GM18526 (cell line): ENCODE data around the gene PPP1R17.

ENCODE experiments used
- POLR2A ChIP-seq: IDR thresholded peaks from 3 replicates; pipeline ENCODE4 v1.6.1; 2011; ENCODE audit not compliant: insufficient read length; ENCODE audit errors: extremely low read depth

PPP1R17 gene

GRCh38 chr7:31688372-31688771 is 1.4 kb downstream of the PPP1R17 start:
- no peak for TF ChIP-seq POLR2A

DNA sequence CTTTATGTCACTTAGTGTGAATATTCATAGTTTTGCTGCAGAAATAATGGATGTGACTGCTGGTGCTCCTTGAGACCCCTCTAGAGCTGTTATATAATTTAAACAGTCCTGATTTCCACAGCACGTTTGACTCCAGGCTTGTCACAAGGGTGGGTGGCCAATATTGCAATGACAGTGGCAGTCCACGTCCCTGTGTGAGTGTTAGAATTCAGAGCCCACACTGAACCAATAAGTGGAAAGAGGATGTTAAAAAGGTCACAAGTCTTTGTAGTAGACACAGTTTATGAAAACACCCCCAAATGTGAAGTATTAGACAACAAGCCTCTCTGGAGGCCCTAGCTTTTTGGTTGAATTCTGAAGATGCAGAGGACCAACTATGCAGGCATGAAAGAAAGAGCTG is 2.0 kb downstream of the PPP1R17 start:
- no peak for TF ChIP-seq POLR2A

DNA sequence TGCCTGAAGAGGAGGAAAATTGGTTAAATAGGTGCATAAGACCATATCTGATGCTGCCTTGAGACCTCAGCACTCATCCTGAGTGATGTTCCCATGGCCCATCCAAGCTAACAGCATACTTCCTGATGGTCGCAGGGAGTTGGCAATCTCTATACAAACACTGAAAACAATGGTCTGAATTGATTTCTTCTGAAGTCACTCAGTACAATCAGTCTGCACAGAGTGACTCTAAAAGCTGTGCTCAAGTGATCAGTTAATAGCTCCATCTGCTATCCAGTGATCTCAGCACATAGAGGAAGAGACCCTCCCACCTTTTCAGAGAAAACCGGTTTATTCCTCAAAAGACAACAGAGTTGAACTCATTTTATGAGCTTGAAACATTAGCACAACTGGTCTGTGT is 3.9 kb downstream of the PPP1R17 start:
- TF ChIP-seq POLR2A = no peak

- TF ChIP-seq POLR2A = no peak
These were observed 5.4 kb downstream of the PPP1R17 start for GRCh38 chr7:31692451-31692850.

DNA sequence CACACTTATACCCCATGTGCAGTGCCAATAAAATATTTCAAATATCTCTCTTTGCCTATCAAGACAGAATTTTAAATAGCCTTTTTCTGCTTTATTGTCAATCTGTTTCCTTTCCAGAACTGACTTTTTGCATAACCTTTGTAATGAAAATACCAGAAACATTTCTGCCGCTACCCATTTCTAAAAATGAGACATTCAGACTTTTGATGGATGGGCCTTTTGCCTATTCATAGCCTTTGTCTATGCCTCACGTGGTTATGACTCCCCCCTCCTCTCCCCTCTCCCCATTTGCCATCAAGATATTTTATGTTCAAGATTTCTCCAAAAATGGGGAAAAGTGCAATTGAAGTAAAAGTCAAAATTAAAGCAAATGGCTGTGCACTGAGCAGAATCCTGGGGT is 5.9 kb downstream of the PPP1R17 start:
- TF ChIP-seq POLR2A = no peak

DNA sequence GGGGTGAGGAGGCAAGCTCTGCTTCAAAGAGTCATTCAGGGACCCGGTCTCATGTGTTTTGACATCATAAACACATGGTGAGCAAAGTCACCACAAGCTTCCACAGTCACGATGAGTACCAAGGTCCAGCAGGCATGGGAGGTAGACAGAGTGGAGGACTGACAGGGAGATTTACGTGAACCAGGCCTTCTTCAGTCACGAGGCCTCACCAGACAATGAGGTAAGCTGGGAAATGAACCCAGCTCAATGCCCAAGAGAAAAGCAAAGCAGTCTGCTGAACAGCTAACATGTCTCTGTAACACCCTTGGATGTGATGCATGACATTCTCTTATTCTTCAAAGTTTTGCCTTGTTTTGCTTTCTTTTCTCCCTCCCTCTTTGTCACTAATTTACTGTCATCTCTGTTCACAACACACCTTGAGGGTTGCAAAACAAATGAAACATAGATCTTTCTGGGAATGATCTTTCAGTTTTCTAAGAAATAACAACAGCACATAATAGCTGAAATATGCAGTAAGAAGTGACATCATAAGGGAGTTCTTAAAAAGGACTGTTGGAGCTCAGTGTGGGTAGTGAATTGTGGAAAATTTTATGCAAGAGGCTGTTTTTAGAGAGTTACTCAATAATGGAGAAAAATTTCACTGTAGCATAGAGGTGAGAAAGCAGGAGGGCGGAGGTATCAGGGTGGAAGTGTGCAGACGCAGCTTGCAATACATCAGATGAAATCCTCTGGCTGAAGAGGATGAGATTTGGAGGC is 9.0 kb downstream of the PPP1R17 start:
- no peak for TF ChIP-seq POLR2A

DNA sequence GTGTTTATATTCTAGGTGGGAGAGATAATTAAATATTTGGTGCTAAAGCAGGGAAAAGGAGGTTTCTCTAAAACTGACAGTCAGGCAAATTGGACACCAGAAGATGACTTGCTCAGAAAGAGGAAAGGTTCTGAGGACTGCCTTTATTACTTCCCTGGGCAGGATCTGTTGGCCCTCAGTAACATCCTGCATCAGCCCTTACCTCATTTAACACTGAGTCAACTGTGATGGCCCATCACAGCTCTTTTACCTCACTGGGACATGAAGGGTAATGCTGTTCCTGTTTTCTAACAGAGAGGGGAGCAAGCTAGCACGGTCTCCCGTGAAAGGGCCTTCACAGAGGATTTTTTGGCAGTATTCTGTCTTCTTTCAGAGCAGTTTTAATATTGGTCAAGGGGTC is 12.0 kb downstream of the PPP1R17 start:
- TF ChIP-seq POLR2A = no peak

DNA sequence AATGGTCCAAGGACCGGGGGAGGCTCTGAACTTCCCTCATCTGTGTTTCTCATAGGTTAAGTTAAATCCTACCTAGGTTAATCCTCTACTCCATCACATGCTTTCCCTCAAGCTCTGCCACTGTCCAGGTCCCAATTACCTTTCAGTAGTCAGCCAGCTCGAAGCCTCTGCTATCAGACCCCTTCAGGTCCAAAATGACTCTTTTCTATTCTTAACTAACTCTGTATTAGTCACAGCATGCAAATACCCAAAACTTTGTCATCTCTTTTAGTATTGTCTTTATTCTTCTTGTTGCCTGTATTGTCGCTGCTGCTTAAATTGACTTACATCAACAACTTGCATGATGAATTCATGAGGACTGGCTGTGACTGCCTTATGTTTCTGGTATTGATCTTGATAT is 15.3 kb downstream of the PPP1R17 start:
- TF ChIP-seq POLR2A = no peak

GRCh38 chr7:31705377-31705776 is 18.4 kb downstream of the PPP1R17 start:
- TF ChIP-seq POLR2A = no peak

DNA sequence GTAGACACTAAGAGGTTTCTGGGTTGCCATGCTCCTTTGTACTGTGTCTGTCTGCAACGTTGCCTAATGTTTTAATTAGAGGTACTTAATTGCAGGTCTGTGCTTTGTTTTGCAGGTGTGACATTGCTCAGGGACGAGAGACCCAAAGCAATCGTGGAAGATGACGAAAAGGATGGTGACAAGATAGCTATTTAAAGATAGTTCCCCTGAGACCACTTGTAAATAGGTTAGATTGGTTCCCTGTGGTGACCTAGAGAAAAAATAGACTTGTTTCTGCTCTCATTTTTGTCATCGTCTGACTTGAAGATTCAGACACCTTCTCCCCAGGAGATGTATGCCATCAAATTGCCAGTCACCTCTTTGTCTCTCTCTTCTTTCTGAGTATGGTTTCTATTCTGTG is 20.1 kb downstream of the PPP1R17 start:
- no peak for TF ChIP-seq POLR2A

GRCh38 chr7:31710171-31710570 is 23.2 kb downstream of the PPP1R17 start:
- TF ChIP-seq POLR2A = no peak

GRCh38 chr7:31716355-31716754 is 29.3 kb downstream of the PPP1R17 start:
- TF ChIP-seq POLR2A = no peak

DNA sequence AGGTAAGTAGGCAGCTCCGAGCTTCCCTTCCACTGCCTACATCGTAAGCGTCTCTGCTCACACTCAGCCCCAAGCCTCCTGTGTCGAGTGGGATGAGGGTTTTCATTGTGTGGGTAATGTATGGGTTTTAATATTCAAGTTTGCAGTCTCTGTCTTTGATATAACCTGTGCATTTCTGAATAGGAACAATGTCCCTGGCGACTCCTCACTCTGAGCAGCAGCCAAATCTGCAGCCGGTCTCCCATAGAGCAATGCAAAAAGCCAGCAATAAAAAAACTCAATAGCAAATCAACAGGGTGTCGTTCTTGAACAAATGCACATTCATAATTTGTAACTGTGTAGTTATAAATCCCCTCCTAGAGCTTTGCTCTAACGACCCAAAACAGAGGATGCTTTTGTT is 33.4 kb downstream of the PPP1R17 start:
- TF ChIP-seq POLR2A = no peak

DNA sequence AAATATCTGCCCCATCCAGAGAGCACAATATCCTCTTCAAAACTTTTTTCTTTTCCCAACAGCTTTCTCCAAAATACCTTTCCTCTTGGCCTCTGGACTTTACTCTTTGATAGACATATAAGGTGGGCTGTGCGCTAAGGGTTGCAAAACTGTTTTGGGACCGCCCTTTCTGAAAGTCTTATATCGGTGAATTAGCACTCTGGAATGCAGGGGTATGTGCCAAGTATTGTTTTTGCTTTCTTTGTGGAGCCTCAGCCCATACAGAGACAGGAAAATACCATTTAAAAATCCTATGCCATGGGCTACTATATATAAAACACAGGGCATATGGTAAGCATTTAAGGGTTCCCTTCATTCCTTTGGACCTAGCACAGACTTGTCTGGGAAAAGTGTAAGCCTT is 37.7 kb downstream of the PPP1R17 start:
- TF ChIP-seq POLR2A = no peak

GRCh38 chr7:31729195-31729804 is 42.3 kb downstream of the PPP1R17 start:
- TF ChIP-seq POLR2A = no peak

DNA sequence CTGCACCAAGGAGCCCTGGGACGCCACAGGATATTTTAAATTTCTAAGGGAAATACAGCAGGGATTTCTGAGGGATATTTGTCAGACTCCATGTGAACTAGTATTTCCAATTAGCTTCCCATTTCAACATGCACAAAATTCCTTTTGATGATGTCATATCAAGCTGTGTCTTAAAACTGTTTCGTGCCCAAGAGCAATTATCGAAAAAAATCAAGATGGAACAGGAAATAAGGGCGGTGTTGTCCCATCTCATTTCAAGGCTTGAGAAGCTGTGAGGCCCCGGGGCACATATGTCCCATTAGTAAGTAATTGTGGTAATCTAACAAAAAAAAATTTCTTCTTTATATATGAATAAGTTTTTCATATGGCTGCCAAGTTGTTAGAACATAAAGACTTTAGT is 47.4 kb downstream of the PPP1R17 start:
- TF ChIP-seq POLR2A = no peak
